ENCODE measurements around the gene LLCFC1. TPM values are rescaled to one million over a fixed set of nuclear protein-coding genes. Genes with fewer than 3 reads are reported as not detected.

LLCFC1 gene
- total RNA-seq, 2 experiments from 2014 or later, result not detected

- CTCF ChIA-PET, result interaction anchor here (0.7 to 1.3 kb wide), 3 partner anchors 14 to 1632 kb away, joined by 3 read pairs; no protein-coding TSS in a partner anchor
- Mint-ChIP-seq H3K36me3 (no peaks in the 10 kb centered on the region), H3K9me3 (ENCODE audit: low read depth) (no peaks in the 10 kb centered on the region), H3K4me1 (no peaks in the 10 kb centered on the region), H3K4me3 (no peak overlapping the region), H3K27me3 (peaks cover 12% of the 10 kb centered on the region), H3K27ac (no peak overlapping the region)
- DNase-seq (no peak), ATAC-seq (no peak)
Measured at GRCh38 chr7:142901426-142902259, 37.6 kb upstream of the LLCFC1 start.

DNA sequence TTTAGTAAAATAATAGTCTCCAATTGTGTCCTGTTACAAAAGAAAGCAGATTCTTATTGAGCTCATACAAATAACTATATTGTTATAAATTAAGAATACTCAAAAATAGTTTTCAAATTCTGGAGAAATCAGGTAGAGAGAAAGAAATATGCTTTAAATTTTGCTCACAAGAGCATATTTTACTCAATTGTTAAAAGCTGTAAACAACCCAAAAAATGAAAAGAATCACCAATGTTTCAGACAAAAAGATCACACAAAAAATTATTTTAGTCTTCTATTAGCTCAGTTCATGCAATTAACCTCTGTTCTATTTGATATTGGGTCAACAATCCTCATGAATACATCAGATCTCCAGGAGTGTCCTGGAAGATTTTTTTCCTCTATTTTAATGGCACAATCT lies 35.2 kb upstream of the LLCFC1 start:
- CTCF ChIA-PET, result no interaction called here
- Mint-ChIP-seq H3K27me3 (peaks cover 10% of the 10 kb centered on the region), H3K36me3 (no peaks in the 10 kb centered on the region), H3K4me1 (no peaks in the 10 kb centered on the region), H3K4me3 (no peak overlapping the region), H3K27ac (no peak overlapping the region), H3K9me3 (ENCODE audit: low read depth) (no peaks in the 10 kb centered on the region)
- DNase-seq, result no peak
- ATAC-seq, result no peak

GRCh38 chr7:142905759-142906158 lies 33.5 kb upstream of the LLCFC1 start:
- DNase-seq (no peak), ATAC-seq (no peak)
- Mint-ChIP-seq H3K4me3 (no peak overlapping the region), H3K27ac (no peak overlapping the region), H3K36me3 (no peaks in the 10 kb centered on the region), H3K4me1 (no peaks in the 10 kb centered on the region), H3K9me3 (ENCODE audit: low read depth) (no peaks in the 10 kb centered on the region), H3K27me3 (peaks cover 10% of the 10 kb centered on the region)
- CTCF ChIA-PET, result no interaction called here

GRCh38 chr7:142906643-142907042 lies 32.6 kb upstream of the LLCFC1 start:
- DNase-seq, result no peak
- Mint-ChIP-seq H3K4me1 (no peaks in the 10 kb centered on the region), H3K27ac (no peak overlapping the region), H3K9me3 (ENCODE audit: low read depth) (no peaks in the 10 kb centered on the region), H3K27me3 (peaks cover 18% of the 10 kb centered on the region), H3K4me3 (no peak overlapping the region), H3K36me3 (no peaks in the 10 kb centered on the region)
- ATAC-seq, result no peak
- CTCF ChIA-PET, result no interaction called here

DNA sequence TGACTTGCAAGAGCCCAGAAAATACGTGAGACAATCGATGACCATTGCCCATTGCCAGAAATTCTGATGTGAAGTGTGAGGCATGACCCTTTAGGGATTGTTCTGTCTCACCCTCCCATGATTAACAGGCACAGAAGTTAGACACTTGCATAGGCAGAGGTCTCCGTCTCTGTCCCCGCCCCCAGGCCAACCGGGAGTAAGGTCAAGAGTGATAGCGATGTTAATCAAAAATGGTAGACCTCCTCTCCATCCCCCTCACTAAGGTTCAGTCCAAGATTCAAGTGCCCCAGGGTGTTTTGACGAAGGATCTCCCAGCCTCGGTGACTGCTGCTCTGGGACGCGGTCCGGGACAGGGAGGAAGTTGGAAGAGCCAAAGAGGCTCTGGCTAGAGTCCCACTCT lies 31.0 kb upstream of the LLCFC1 start:
- Mint-ChIP-seq H3K9me3 (ENCODE audit: low read depth) (no peaks in the 10 kb centered on the region), H3K27ac (no peak overlapping the region)

GRCh38 chr7:142908921-142909890 lies 30.1 kb upstream of the LLCFC1 start:
- ATAC-seq (no peak), DNase-seq (peak; percentile 36)
- CTCF ChIA-PET, result interaction anchor here (1.5 kb wide), 1 partner anchor 28 kb away, joined by 4 read pairs; no protein-coding TSS in a partner anchor
- Mint-ChIP-seq H3K27ac (no peak overlapping the region), H3K27me3 (peaks cover 23% of the 10 kb centered on the region), H3K4me1 (no peaks in the 10 kb centered on the region), H3K4me3 (no peak overlapping the region), H3K36me3 (no peaks in the 10 kb centered on the region), H3K9me3 (ENCODE audit: low read depth) (no peaks in the 10 kb centered on the region)

More for the DNA sequence above, 31.0 kb upstream of the LLCFC1 start:
- H3K4me3 Mint-ChIP-seq, result no peak overlapping the region
- peak; percentile 26 for DNase-seq
- CTCF ChIA-PET, result no interaction called here
- H3K27me3 Mint-ChIP-seq, result peaks cover 18% of the 10 kb centered on the region
- H3K36me3 Mint-ChIP-seq, result no peaks in the 10 kb centered on the region
- H3K4me1 Mint-ChIP-seq, result no peaks in the 10 kb centered on the region
- ATAC-seq, result no peak

DNA sequence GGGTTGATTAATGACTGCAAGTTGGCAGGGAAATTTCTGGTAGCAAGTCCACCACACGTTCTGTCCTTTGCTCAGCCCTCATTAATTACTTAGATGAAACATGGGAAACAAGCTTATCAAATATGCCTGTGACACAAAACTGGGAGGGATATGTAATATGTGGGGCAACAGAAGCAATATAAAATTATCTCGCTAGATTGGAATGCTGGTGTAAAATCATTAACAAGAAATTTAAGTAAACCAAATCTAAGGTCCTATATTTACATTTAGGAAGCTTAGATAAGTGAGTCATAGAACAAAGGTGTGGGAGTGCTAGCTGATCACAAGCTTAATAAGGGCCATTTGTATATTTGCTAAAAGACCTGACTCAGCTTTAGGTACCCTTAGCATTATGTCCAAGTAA lies 29.3 kb upstream of the LLCFC1 start:
- H3K27ac Mint-ChIP-seq, result no peak overlapping the region
- ATAC-seq (no peak), DNase-seq (no peak)
- no peaks in the 10 kb centered on the region for H3K4me1 Mint-ChIP-seq
- CTCF ChIA-PET, result interaction anchor here (1.5 kb wide), 1 partner anchor 29 kb away, joined by 4 read pairs; no protein-coding TSS in a partner anchor
- H3K4me3 Mint-ChIP-seq, result no peak overlapping the region
- no peaks in the 10 kb centered on the region for H3K36me3 Mint-ChIP-seq
- peaks cover 26% of the 10 kb centered on the region for H3K27me3 Mint-ChIP-seq
- no peaks in the 10 kb centered on the region for H3K9me3 Mint-ChIP-seq (ENCODE audit: low read depth)

DNA sequence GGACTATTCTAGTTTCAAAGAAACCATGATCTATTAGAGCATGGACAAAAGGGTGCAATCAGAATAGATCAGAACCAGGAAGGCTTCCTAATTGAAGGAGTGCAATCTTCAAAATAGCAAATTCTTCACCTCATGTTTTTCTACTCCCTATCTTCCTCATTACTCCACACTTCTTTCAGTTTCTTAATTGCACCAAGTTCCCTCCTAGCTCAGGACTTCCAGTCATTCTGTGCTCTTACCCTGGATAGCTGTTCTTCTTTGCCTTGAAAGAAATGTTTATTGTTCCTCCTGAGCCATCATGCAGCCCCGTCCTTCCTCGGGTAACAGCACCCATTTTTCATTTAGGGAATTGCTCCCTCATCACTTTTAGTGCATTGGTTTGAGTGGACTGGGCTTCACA lies 28.8 kb upstream of the LLCFC1 start:
- Mint-ChIP-seq H3K9me3 (ENCODE audit: low read depth) (no peaks in the 10 kb centered on the region), H3K27ac (no peak overlapping the region), H3K4me3 (no peak overlapping the region), H3K36me3 (no peaks in the 10 kb centered on the region), H3K4me1 (no peaks in the 10 kb centered on the region), H3K27me3 (peaks cover 26% of the 10 kb centered on the region)
- CTCF ChIA-PET, result interaction anchor here (1.5 kb wide), 1 partner anchor 29 kb away, joined by 4 read pairs; no protein-coding TSS in a partner anchor
- DNase-seq (no peak), ATAC-seq (no peak)

- peak; percentile 21 for DNase-seq
- H3K4me1 Mint-ChIP-seq, result no peaks in the 10 kb centered on the region
- no peaks in the 10 kb centered on the region for H3K9me3 Mint-ChIP-seq (ENCODE audit: low read depth)
- no peak for ATAC-seq
- H3K27ac Mint-ChIP-seq, result no peak overlapping the region
- H3K27me3 Mint-ChIP-seq, result peaks cover 29% of the 10 kb centered on the region
- no peaks in the 10 kb centered on the region for H3K36me3 Mint-ChIP-seq
- CTCF ChIA-PET, result no interaction called here
- H3K4me3 Mint-ChIP-seq, result no peak overlapping the region
Measured at GRCh38 chr7:142913051-142913450, 26.2 kb upstream of the LLCFC1 start.

DNA sequence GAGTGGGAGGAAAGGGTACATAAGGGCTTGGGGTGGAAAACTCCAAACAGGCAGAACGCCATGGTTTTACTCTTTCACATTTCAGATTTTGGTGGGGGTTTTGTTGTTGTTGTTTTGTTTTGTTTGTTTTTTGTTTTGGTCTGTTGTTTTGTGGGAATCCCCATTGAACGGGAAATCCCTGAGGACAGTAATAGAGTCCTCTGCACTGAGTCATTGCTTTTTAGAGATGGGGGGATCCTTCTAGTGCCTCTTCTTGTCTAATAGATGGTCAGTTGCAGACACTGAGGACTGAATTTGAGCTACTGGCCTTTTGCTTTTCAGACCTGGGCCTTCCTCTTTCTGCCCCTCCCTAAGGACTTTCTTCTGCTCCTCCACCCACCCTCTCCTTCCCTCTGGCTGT lies 25.7 kb upstream of the LLCFC1 start:
- CTCF ChIA-PET, result no interaction called here
- H3K36me3 Mint-ChIP-seq, result no peaks in the 10 kb centered on the region
- no peak overlapping the region for H3K4me3 Mint-ChIP-seq
- ATAC-seq, result no peak
- no peak overlapping the region for H3K27ac Mint-ChIP-seq
- no peak for DNase-seq
- peaks cover 33% of the 10 kb centered on the region for H3K27me3 Mint-ChIP-seq
- no peaks in the 10 kb centered on the region for H3K9me3 Mint-ChIP-seq (ENCODE audit: low read depth)
- no peaks in the 10 kb centered on the region for H3K4me1 Mint-ChIP-seq

GRCh38 chr7:142914121-142914520 lies 25.2 kb upstream of the LLCFC1 start:
- Mint-ChIP-seq H3K36me3 (no peaks in the 10 kb centered on the region), H3K4me1 (no peaks in the 10 kb centered on the region)
- CTCF ChIA-PET, result no interaction called here

DNA sequence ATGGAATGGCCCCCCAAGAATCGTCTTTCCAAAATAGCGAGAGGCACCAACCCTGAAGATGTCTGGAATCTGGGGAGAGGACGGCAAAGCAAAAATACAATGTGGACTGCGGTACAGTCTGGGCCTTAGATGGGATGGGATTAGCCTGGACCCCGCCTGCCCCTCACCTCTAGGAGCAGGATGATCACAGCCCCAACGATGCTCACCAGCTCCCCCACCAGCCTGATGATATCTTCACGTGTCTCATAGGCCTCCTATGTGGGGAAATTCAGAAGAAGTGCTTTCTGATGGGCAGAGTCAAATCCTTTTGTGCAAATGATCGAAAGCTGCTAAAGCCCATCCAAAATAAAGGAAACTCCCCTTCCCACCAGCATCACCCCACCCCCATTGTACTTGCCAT lies 24.0 kb upstream of the LLCFC1 start:
- Mint-ChIP-seq H3K27me3 (peaks cover 34% of the 10 kb centered on the region), H3K9me3 (ENCODE audit: low read depth) (no peaks in the 10 kb centered on the region), H3K4me3 (no peak overlapping the region), H3K4me1 (no peaks in the 10 kb centered on the region), H3K36me3 (no peaks in the 10 kb centered on the region), H3K27ac (no peak overlapping the region)
- no peak for ATAC-seq
- DNase-seq, result peak; percentile 16
- CTCF ChIA-PET, result interaction anchor here (1.2 kb wide), 1 partner anchor 14 kb away, joined by 3 read pairs; no protein-coding TSS in a partner anchor

More at GRCh38 chr7:142914121-142914520, 25.2 kb upstream of the LLCFC1 start:
- Mint-ChIP-seq H3K4me3 (no peak overlapping the region), H3K27me3 (peaks cover 34% of the 10 kb centered on the region), H3K27ac (no peak overlapping the region), H3K9me3 (ENCODE audit: low read depth) (no peaks in the 10 kb centered on the region)
- ATAC-seq (no peak), DNase-seq (no peak)

- no peak for ATAC-seq
- Mint-ChIP-seq H3K9me3 (ENCODE audit: low read depth) (no peaks in the 10 kb centered on the region), H3K27me3 (peaks cover 27% of the 10 kb centered on the region), H3K27ac (no peak overlapping the region), H3K36me3 (no peaks in the 10 kb centered on the region), H3K4me3 (no peak overlapping the region), H3K4me1 (no peaks in the 10 kb centered on the region)
- no peak for DNase-seq
- CTCF ChIA-PET, result interaction anchor here (1.2 kb wide), 1 partner anchor 15 kb away, joined by 3 read pairs; no protein-coding TSS in a partner anchor
Measured at GRCh38 chr7:142916508-142916907, 22.8 kb upstream of the LLCFC1 start.

All from activated CD8-positive, alpha-beta memory T cell treated with anti-CD3 and anti-CD28 coated beads, Interleukin-2, amount 10 ng/mL, durations not matched to agents 7 days and 5 days (primary cell).